Breast epithelium (tissue), 4 donors: ENCODE results near the gene PLEKHM2. TPM values are rescaled to one million over a fixed set of nuclear protein-coding genes. Genes with fewer than 3 reads are reported as not detected.

Experiments
- DNase-seq, 2 donors: peaks; one replicate each; pipeline ENCODE4 v3.0.0-alpha.2; 2019; ENCODE audit warnings: low spot score in 2 of 2
- H3K27ac ChIP-seq, 2 donors: fragments of 200-600 bp; sonication (generic) in 1 of 2; one replicate each; pipeline ENCODE4 v1.5.1; 2016 to 2019; ENCODE audit warnings: mild to moderate bottlenecking in 1 of 2
- H3K27me3 ChIP-seq, 2 donors: fragments of 200-600 bp; sonication (generic) in 1 of 2; one replicate each; pipeline versions ENCODE4 v1.5.1 to v1.6.0; 2017 to 2019; ENCODE audit warnings: control low read depth in 1 of 2, mild to moderate bottlenecking in 1 of 2
- H3K36me3 ChIP-seq: fragments of 200-600 bp; one replicate; pipeline ENCODE4 v1.5.1; 2019
- H3K4me1 ChIP-seq, 2 donors: fragments of 200-600 bp; sonication (generic); one replicate each; pipeline ENCODE4 v1.5.1; 2016 to 2019; ENCODE audit warnings: control low read depth in 1 of 2
- H3K4me3 ChIP-seq, 3 donors: fragments of 200-600 bp; sonication (generic); 1 replicate in 2 of 3; 2 replicates in 1 of 3; pipeline ENCODE4 v1.5.1; 2016 to 2019; ENCODE audit warnings: mild to moderate bottlenecking in 3 of 3, moderate library complexity in 2 of 3
- H3K9me3 ChIP-seq, 2 donors: fragments of 200-600 bp; sonication (generic) in 1 of 2; one replicate each; pipeline ENCODE4 v1.5.1; 2016 to 2019; ENCODE audit warnings: control low read depth in 1 of 2
- CTCF ChIP-seq, 3 donors: fragments of 450-650 bp; IDR thresholded peaks; one replicate each; pipeline ENCODE4 v1.5.1; 2016 to 2017; ENCODE audit warnings: antibody characterized with exemption in 3 of 3, mild to moderate bottlenecking in 3 of 3, moderate library complexity in 3 of 3
- POLR2A ChIP-seq: fragments of 450-650 bp; IDR thresholded peaks from one replicate; pipeline ENCODE4 v1.6.1; 2016; ENCODE audit warnings: antibody characterized with exemption, mild to moderate bottlenecking, moderate library complexity
- POLR2AphosphoS5 ChIP-seq, 3 donors: sonication (generic); formaldehyde crosslinking; IDR thresholded peaks; one replicate each; pipeline ENCODE4 v1.6.1; 2017; ENCODE audit warnings: antibody characterized with exemption in 3 of 3
- intact Hi-C: fragments of 100-400 bp; cut with DNase I; formaldehyde crosslinking; loops from one replicate; pipeline ENCODE4 v1.15.1; 2023; ENCODE audit warnings: low total_unique reads
- total RNA-seq, 3 donors: library from RNA; depleted of rRNA; stranded (reverse); fragments of >200 nt; gene quantifications; one replicate each; pipeline ENCODE4 v1.1.0, GENCODE V29; 2016

The PLEKHM2 gene
- total RNA-seq, 3 donors from 2014 or later = 29.7 to 56.5 (median 41.6) TPM

DNA sequence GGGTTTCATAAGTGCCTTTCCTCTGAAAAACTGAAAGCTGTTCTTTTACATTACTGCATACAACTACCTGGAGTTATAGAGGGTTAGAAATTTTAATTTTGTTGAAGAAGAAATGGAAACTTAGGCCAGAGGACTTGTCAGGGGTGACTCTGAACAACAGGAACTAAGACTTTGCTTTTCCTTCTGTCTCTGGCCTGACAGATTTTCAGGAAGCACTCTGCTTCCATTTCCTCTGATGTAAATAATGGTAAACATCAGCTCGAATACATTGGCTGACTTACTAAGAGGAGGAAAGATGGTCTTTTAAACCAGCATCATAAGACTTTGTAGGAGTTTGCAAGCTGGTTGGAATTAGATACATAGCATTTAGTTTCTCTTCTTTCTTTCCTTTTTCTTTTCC lies 27.1 kb upstream of the PLEKHM2 start:
- Histone ChIP-seq H3K27me3 (no peaks in the 10 kb centered on the region), H3K9me3 (no peaks in the 10 kb centered on the region), H3K4me3 (no peak overlapping the region), H3K4me1 (no peaks in the 10 kb centered on the region), H3K27ac (no peak overlapping the region), H3K36me3 (peaks cover 3% of the 10 kb centered on the region)
- DNase-seq = no peak
- TF ChIP-seq CTCF (IDR thresholded peaks at IDR 0.05) (no peak), POLR2AphosphoS5 (IDR thresholded peaks at IDR 0.05) (no peak), POLR2A (no peak)
- intact Hi-C loops = no loop called here

GRCh38 chr1:15660151-15660550 lies 24.0 kb upstream of the PLEKHM2 start:
- intact Hi-C loops = no loop called here
- DNase-seq = no peak
- Histone ChIP-seq H3K27ac (no peak overlapping the region), H3K4me3 (no peak overlapping the region), H3K9me3 (no peaks in the 10 kb centered on the region), H3K36me3 (peaks cover 3% of the 10 kb centered on the region), H3K4me1 (no peaks in the 10 kb centered on the region), H3K27me3 (no peaks in the 10 kb centered on the region)
- no peak for TF ChIP-seq CTCF (IDR thresholded peaks at IDR 0.05)
- no peak for TF ChIP-seq POLR2A
- no peak for TF ChIP-seq POLR2AphosphoS5 (IDR thresholded peaks at IDR 0.05)

DNA sequence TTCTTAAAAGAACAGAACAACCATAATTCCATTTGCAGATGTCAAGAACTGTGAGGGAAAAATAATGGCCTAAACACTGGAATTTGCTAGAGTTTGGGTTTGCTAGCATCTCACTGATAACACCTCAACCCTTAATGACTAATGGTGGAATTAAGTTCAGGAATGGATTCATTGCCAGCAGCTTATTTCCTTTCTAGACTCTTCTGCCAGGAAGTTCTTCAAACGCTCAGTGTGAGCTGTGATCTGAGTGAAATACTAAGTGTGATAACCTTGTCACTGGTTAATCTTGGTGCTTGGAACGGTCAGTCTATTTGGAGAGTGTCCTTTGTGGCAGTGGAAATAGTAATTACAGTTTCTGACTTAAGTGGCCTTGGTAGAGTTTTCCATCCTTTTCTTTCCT lies 21.6 kb upstream of the PLEKHM2 start:
- H3K9me3 ChIP-seq = no peaks in the 10 kb centered on the region
- intact Hi-C loops = no loop called here
- no peak overlapping the region for H3K4me3 ChIP-seq
- no peak for DNase-seq
- H3K27me3 ChIP-seq = no peaks in the 10 kb centered on the region
- no peak overlapping the region for H3K27ac ChIP-seq
- H3K4me1 ChIP-seq = no peaks in the 10 kb centered on the region
- TF ChIP-seq POLR2A (no peak), POLR2AphosphoS5 (IDR thresholded peaks at IDR 0.05) (no peak), CTCF (IDR thresholded peaks at IDR 0.05) (no peak)
- no peaks in the 10 kb centered on the region for H3K36me3 ChIP-seq

DNA sequence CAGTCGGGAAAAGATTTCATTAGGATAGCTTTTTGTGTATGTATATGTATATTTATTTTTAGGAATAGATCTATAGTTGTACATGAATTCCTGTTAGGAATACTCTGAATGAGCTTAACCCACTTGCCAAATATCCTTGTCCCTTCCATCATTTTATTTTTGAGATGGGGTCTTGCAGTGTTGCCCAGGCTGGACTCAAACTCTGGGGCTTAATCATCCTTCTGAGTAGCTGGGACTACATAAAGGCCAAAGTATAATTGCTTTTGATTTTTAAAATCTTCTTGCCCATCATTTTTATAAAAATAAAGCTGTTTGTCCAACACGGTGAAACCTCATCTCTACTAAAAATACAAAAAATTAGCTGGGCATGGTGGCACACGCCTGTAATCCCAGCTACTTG lies 20.2 kb upstream of the PLEKHM2 start:
- H3K27ac ChIP-seq = no peak overlapping the region
- no peaks in the 10 kb centered on the region for H3K36me3 ChIP-seq
- H3K4me3 ChIP-seq = no peak overlapping the region
- intact Hi-C loops = no loop called here
- no peak for DNase-seq
- no peaks in the 10 kb centered on the region for H3K27me3 ChIP-seq
- no peak for TF ChIP-seq POLR2A
- TF ChIP-seq POLR2AphosphoS5 (IDR thresholded peaks at IDR 0.05) = no peak
- no peak for TF ChIP-seq CTCF (IDR thresholded peaks at IDR 0.05)
- no peaks in the 10 kb centered on the region for H3K9me3 ChIP-seq
- H3K4me1 ChIP-seq = no peaks in the 10 kb centered on the region

DNA sequence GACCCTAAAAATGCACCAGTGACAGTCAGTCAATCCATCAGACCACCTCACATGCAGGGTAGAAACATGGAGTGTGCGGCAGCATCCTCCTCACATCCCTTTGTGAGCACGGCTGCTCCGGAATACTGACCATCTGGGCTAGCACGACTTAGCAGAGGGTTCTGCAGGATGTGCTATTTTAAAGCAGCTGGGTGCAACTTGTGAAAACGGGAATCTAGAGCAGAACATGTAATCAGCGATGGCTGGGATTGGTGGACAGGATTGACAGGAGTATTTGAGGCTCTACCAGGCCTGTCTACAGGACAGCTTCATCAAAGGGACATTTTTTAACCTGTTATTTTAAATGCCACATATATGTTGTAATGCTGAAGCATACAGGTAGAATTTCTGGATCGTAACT lies 16.8 kb upstream of the PLEKHM2 start:
- H3K9me3 ChIP-seq = no peaks in the 10 kb centered on the region
- no peaks in the 10 kb centered on the region for H3K27me3 ChIP-seq
- no peaks in the 10 kb centered on the region for H3K4me1 ChIP-seq
- DNase-seq = no peak
- intact Hi-C loops = no loop called here
- no peaks in the 10 kb centered on the region for H3K36me3 ChIP-seq
- H3K27ac ChIP-seq = no peak overlapping the region
- no peak overlapping the region for H3K4me3 ChIP-seq
- TF ChIP-seq CTCF (IDR thresholded peaks at IDR 0.05) (no peak), POLR2A (no peak), POLR2AphosphoS5 (IDR thresholded peaks at IDR 0.05) (no peak)
